Neural progenitor cell (in vitro differentiated cells): ENCODE data around the gene SIAE. TPM values are rescaled to one million over a fixed set of nuclear protein-coding genes. Genes with fewer than 3 reads are reported as not detected.

ENCODE experiments used
- DNase-seq: peaks from one replicate; pipeline ENCODE4 v3.0.0-alpha.2; 2016; ENCODE audit warnings: low spot score
- H2AFZ ChIP-seq: fragments of 200-600 bp; sonication (generic); replicated peaks from 2 replicates; pipeline ENCODE4 v1.6.1; 2016; ENCODE audit warnings: antibody characterized with exemption
- H3F3A ChIP-seq: fragments of 200-600 bp; sonication (generic); 2 replicates; pipeline ENCODE4 v1.6.1; 2016; ENCODE audit warnings: antibody characterized with exemption, low read depth
- H3K27ac ChIP-seq: fragments of 200-600 bp; sonication (generic); 2 replicates; pipeline ENCODE4 v1.5.1; 2016; ENCODE audit warnings: mild to moderate bottlenecking
- H3K27me3 ChIP-seq: fragments of 200-600 bp; sonication (generic); 2 replicates; pipeline ENCODE4 v1.6.1; 2016; ENCODE audit warnings: mild to moderate bottlenecking, moderate library complexity
- H3K36me3 ChIP-seq: fragments of 200-600 bp; sonication (generic); 2 replicates; pipeline ENCODE4 v1.5.1; 2016
- H3K4me1 ChIP-seq: fragments of 200-600 bp; sonication (generic); 2 replicates; pipeline ENCODE4 v1.6.1; 2016; ENCODE audit warnings: mixed run types
- H3K4me2 ChIP-seq: fragments of 200-600 bp; sonication (generic); 2 replicates; pipeline ENCODE4 v1.6.1; 2016
- H3K4me3 ChIP-seq: fragments of 200-600 bp; sonication (generic); 2 replicates; pipeline ENCODE4 v1.5.1; 2016
- H3K79me2 ChIP-seq: fragments of 200-600 bp; sonication (generic); 2 replicates; pipeline ENCODE4 v1.6.1; 2016; ENCODE audit warnings: low read depth
- H3K9ac ChIP-seq: fragments of 200-600 bp; sonication (generic); 2 replicates; pipeline ENCODE4 v1.6.1; 2016
- H3K9me3 ChIP-seq: fragments of 200-600 bp; sonication (generic); 2 replicates; pipeline ENCODE4 v1.5.1; 2016; ENCODE audit warnings: low read depth
- H4K20me1 ChIP-seq: fragments of 200-600 bp; sonication (generic); 2 replicates; pipeline ENCODE4 v1.6.1; 2016; ENCODE audit warnings: low read depth
- H3K27ac Mint-ChIP-seq: 3 replicates; pipeline ENCODE4 v1.8.0; 2021; ENCODE audit warnings: mixed read lengths
- H3K27me3 Mint-ChIP-seq: 2 replicates; pipeline ENCODE4 v1.8.0; 2022; ENCODE audit warnings: low read depth, mild to moderate bottlenecking, inconsistent platforms, moderate library complexity, mixed read lengths; ENCODE audit not compliant: insufficient read depth
- H3K36me3 Mint-ChIP-seq: 3 replicates; pipeline ENCODE4 v1.8.0; 2021; ENCODE audit warnings: mixed read lengths
- H3K4me1 Mint-ChIP-seq: 3 replicates; pipeline ENCODE4 v1.8.0; 2021; ENCODE audit warnings: mixed read lengths
- H3K4me3 Mint-ChIP-seq: 3 replicates; pipeline ENCODE4 v1.8.0; 2021; ENCODE audit warnings: mild to moderate bottlenecking, moderate library complexity, mixed read lengths
- H3K9me3 Mint-ChIP-seq: 3 replicates; pipeline ENCODE4 v1.8.0; 2020; ENCODE audit warnings: mixed read lengths
- EZH2 ChIP-seq: fragments of 200-600 bp; sonication (generic); IDR thresholded peaks from 2 replicates; pipeline ENCODE4 v1.6.1; 2017; ENCODE audit warnings: antibody characterized with exemption, mild to moderate bottlenecking, moderate library complexity
- EZH2phosphoT487 ChIP-seq: fragments of 200-600 bp; sonication (generic); IDR thresholded peaks from 2 replicates; pipeline ENCODE4 v1.6.1; 2017; ENCODE audit warnings: antibody characterized with exemption
- total RNA-seq: library from RNA; depleted of rRNA; stranded (reverse); fragments of >200 nt; gene quantifications from 2 replicates; pipeline ENCODE4 v1.2.3, GENCODE V29; 2015; ENCODE audit warnings: low replicate concordance
- TF ChIP-seq, protein P1 (sequence below): fragments of 200-600 bp; sonication (generic); IDR thresholded peaks from 2 replicates; pipeline ENCODE4 v1.5.1; 2017; ENCODE audit warnings: antibody characterized with exemption, mild to moderate bottlenecking

SIAE gene, protein sequence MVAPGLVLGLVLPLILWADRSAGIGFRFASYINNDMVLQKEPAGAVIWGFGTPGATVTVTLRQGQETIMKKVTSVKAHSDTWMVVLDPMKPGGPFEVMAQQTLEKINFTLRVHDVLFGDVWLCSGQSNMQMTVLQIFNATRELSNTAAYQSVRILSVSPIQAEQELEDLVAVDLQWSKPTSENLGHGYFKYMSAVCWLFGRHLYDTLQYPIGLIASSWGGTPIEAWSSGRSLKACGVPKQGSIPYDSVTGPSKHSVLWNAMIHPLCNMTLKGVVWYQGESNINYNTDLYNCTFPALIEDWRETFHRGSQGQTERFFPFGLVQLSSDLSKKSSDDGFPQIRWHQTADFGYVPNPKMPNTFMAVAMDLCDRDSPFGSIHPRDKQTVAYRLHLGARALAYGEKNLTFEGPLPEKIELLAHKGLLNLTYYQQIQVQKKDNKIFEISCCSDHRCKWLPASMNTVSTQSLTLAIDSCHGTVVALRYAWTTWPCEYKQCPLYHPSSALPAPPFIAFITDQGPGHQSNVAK
- 3.6 and 4.9 TPM in 2 replicates for total RNA-seq

- H3K36me3 Mint-ChIP-seq: peaks cover 11% of the 10 kb centered on the region
- no peaks in the 10 kb centered on the region for H3K4me1 ChIP-seq
- TF ChIP-seq EZH2phosphoT487 (no peak), EZH2 (peak; percentile 66)
- TF ChIP-seq, protein P1, sequence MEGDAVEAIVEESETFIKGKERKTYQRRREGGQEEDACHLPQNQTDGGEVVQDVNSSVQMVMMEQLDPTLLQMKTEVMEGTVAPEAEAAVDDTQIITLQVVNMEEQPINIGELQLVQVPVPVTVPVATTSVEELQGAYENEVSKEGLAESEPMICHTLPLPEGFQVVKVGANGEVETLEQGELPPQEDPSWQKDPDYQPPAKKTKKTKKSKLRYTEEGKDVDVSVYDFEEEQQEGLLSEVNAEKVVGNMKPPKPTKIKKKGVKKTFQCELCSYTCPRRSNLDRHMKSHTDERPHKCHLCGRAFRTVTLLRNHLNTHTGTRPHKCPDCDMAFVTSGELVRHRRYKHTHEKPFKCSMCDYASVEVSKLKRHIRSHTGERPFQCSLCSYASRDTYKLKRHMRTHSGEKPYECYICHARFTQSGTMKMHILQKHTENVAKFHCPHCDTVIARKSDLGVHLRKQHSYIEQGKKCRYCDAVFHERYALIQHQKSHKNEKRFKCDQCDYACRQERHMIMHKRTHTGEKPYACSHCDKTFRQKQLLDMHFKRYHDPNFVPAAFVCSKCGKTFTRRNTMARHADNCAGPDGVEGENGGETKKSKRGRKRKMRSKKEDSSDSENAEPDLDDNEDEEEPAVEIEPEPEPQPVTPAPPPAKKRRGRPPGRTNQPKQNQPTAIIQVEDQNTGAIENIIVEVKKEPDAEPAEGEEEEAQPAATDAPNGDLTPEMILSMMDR: no peak
- peak within 1 kb of the TSS; percentile 96 for H3K27ac Mint-ChIP-seq
- H4K20me1 ChIP-seq: peaks cover 5% of the 10 kb centered on the region
- no peaks in the 10 kb centered on the region for H3K79me2 ChIP-seq
- peaks cover 41% of the 10 kb centered on the region for H3K27me3 ChIP-seq
- peak within 1 kb of the TSS; percentile 29 for H3K9ac ChIP-seq
- H3K27me3 Mint-ChIP-seq: peaks cover 4% of the 10 kb centered on the region
- H3K4me3 Mint-ChIP-seq: peak within 1 kb of the TSS; percentile 94
- H3K27ac ChIP-seq: no peak within 1 kb of the TSS
- H3K36me3 ChIP-seq: no peaks in the 10 kb centered on the region
- H3K9me3 Mint-ChIP-seq: peaks cover 2% of the 10 kb centered on the region
- no peaks in the 10 kb centered on the region for H3K9me3 ChIP-seq
- peak within 1 kb of the TSS; percentile 94 for H3K4me2 ChIP-seq
- peak; percentile 94 for DNase-seq
- H3K4me3 ChIP-seq: peak within 1 kb of the TSS; percentile 71
- peak within 1 kb of the TSS; percentile 86 for H2AFZ ChIP-seq
- H3F3A ChIP-seq: peaks cover 6% of the 10 kb centered on the region
- H3K4me1 Mint-ChIP-seq: peaks cover 20% of the 10 kb centered on the region
Measured at GRCh38 chr11:124673333-124674167, at the start of gene SIAE, which contains the start of gene SPA17. TSS of gene SIAE (minus strand) at chr11:124673739. CDS start at chr11:124673708, 31 bp downstream. TSS of gene SPA17 (plus strand) at chr11:124673904. CDS start at chr11:124675265, 1,361 bp downstream.

GRCh38 chr11:124722176-124722575 lies 48.6 kb upstream of the SIAE start:
- Histone ChIP-seq H3K36me3 (no peaks in the 10 kb centered on the region), H3K27me3 (peaks cover 83% of the 10 kb centered on the region), H3K4me3 (no peak overlapping the region), H3K9me3 (no peaks in the 10 kb centered on the region), H3F3A (peaks cover 17% of the 10 kb centered on the region), H3K4me1 (peaks cover 42% of the 10 kb centered on the region), H3K27ac (no peak overlapping the region), H2AFZ (no peak overlapping the region), H3K4me2 (no peak overlapping the region), H3K9ac (no peak overlapping the region), H4K20me1 (no peaks in the 10 kb centered on the region), H3K79me2 (no peaks in the 10 kb centered on the region)
- Mint-ChIP-seq H3K36me3 (no peaks in the 10 kb centered on the region), H3K9me3 (no peaks in the 10 kb centered on the region), H3K27ac (peak overlapping the region; percentile 20), H3K27me3 (peaks cover 29% of the 10 kb centered on the region), H3K4me1 (peaks cover 71% of the 10 kb centered on the region), H3K4me3 (no peak overlapping the region)
- no peak for TF ChIP-seq EZH2phosphoT487
- TF ChIP-seq EZH2: no peak
- TF ChIP-seq, protein P1: no peak
- no peak for DNase-seq

GRCh38 chr11:124719534-124719933 lies 46.0 kb upstream of the SIAE start:
- Histone ChIP-seq H3K79me2 (no peaks in the 10 kb centered on the region), H3F3A (peaks cover 17% of the 10 kb centered on the region), H3K4me1 (peaks cover 27% of the 10 kb centered on the region), H3K27me3 (peaks cover 90% of the 10 kb centered on the region), H3K9me3 (no peaks in the 10 kb centered on the region), H4K20me1 (no peaks in the 10 kb centered on the region), H3K4me3 (no peak overlapping the region), H3K4me2 (no peak overlapping the region), H3K27ac (no peak overlapping the region), H2AFZ (no peak overlapping the region), H3K36me3 (no peaks in the 10 kb centered on the region), H3K9ac (no peak overlapping the region)
- peak overlapping the region; percentile 83 for H3K4me3 Mint-ChIP-seq
- H3K27me3 Mint-ChIP-seq: peaks cover 19% of the 10 kb centered on the region
- DNase-seq: no peak
- TF ChIP-seq EZH2 (no peak), EZH2phosphoT487 (no peak)
- TF ChIP-seq, protein P1: no peak
- peaks cover 56% of the 10 kb centered on the region for H3K4me1 Mint-ChIP-seq
- H3K9me3 Mint-ChIP-seq: no peaks in the 10 kb centered on the region
- no peak overlapping the region for H3K27ac Mint-ChIP-seq
- H3K36me3 Mint-ChIP-seq: no peaks in the 10 kb centered on the region
